Measurements from ENCODE around the gene CEP85. TPM values are rescaled to one million over a fixed set of nuclear protein-coding genes. Genes with fewer than 3 reads are reported as not detected.

Gene CEP85
- total RNA-seq, 1 donor from 2014 or later = 10.5 TPM

DNA sequence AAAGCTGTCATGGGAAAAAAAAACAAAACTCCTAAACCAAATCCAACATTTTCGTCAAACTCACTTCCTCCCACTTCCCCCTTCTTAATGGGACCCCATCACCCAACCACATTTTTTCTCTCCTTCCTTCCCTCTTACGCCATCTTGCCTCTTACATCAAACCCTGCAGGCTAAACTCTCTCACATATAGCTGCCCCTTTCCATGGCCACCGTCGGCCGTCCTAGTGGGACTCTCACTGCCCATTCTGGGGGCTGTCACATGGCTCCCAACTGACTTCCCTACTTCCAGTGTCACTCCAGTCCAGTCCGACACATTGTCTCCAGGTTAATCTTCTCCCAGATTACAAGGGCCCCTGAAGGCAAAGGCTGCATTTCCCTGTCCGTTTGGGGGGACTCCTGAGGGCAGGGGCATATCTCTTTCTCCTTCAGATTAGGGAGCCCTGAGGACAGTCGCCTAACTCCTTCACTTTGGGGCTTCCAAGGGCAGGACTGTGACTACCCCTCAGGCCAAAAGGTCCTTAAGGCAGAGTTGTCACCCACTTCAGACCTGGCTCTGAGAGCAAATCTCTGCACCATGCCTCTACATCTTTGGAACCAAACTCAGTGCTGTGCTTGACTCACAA lies 71.8 kb downstream of the CEP85 start:
- DNase-seq (ENCODE audit: low read depth) (no peak), FAIRE-seq (no peak)
- Mint-ChIP-seq H3K4me3 (ENCODE audit: unreplicated experiment) (peak overlapping the region; percentile 98), H3K27me3 (ENCODE audit: low read depth, unreplicated experiment) (no peaks in the 10 kb centered on the region), H3K9me3 (ENCODE audit: unreplicated experiment) (no peaks in the 10 kb centered on the region), H3K27ac (ENCODE audit: unreplicated experiment) (peak overlapping the region; percentile 95), H3K36me3 (ENCODE audit: low read depth, unreplicated experiment) (peaks cover 1% of the 10 kb centered on the region), H3K4me1 (ENCODE audit: low read depth, unreplicated experiment) (peaks cover 15% of the 10 kb centered on the region)
- no peak for TF ChIP-seq EZH2 (IDR thresholded peaks at IDR 0.05; ENCODE audit: insufficient read depth, low read length)
- TF ChIP-seq, protein P1, sequence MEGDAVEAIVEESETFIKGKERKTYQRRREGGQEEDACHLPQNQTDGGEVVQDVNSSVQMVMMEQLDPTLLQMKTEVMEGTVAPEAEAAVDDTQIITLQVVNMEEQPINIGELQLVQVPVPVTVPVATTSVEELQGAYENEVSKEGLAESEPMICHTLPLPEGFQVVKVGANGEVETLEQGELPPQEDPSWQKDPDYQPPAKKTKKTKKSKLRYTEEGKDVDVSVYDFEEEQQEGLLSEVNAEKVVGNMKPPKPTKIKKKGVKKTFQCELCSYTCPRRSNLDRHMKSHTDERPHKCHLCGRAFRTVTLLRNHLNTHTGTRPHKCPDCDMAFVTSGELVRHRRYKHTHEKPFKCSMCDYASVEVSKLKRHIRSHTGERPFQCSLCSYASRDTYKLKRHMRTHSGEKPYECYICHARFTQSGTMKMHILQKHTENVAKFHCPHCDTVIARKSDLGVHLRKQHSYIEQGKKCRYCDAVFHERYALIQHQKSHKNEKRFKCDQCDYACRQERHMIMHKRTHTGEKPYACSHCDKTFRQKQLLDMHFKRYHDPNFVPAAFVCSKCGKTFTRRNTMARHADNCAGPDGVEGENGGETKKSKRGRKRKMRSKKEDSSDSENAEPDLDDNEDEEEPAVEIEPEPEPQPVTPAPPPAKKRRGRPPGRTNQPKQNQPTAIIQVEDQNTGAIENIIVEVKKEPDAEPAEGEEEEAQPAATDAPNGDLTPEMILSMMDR (IDR thresholded peaks at IDR 0.05; ENCODE audit: insufficient read depth, low read depth, low read length) = no peak
- Histone ChIP-seq H3K9ac (ENCODE audit: low read length) (peak overlapping the region; percentile 90), H3K27me3 (ENCODE audit: insufficient read depth, low read length) (no peaks in the 10 kb centered on the region), H3K4me2 (ENCODE audit: low read length) (peak overlapping the region; percentile 95), H3K36me3 (ENCODE audit: insufficient read depth, low read length) (no peaks in the 10 kb centered on the region), H3K27ac (ENCODE audit: low read depth, low read length) (peak overlapping the region; percentile 73), H3K4me1 (ENCODE audit: insufficient read depth, low read length) (peaks cover 19% of the 10 kb centered on the region), H3K79me2 (ENCODE audit: insufficient read depth, low read length) (peaks cover 7% of the 10 kb centered on the region), H2AFZ (ENCODE audit: low read depth, low read length) (peak overlapping the region; percentile 98), H3K4me3 (ENCODE audit: insufficient read depth, low read depth, low read length) (peak overlapping the region; percentile 92), H4K20me1 (ENCODE audit: insufficient read depth, low read length) (no peaks in the 10 kb centered on the region), H3K9me3 (ENCODE audit: insufficient read depth, low read depth, low read length) (no peaks in the 10 kb centered on the region)

DNA sequence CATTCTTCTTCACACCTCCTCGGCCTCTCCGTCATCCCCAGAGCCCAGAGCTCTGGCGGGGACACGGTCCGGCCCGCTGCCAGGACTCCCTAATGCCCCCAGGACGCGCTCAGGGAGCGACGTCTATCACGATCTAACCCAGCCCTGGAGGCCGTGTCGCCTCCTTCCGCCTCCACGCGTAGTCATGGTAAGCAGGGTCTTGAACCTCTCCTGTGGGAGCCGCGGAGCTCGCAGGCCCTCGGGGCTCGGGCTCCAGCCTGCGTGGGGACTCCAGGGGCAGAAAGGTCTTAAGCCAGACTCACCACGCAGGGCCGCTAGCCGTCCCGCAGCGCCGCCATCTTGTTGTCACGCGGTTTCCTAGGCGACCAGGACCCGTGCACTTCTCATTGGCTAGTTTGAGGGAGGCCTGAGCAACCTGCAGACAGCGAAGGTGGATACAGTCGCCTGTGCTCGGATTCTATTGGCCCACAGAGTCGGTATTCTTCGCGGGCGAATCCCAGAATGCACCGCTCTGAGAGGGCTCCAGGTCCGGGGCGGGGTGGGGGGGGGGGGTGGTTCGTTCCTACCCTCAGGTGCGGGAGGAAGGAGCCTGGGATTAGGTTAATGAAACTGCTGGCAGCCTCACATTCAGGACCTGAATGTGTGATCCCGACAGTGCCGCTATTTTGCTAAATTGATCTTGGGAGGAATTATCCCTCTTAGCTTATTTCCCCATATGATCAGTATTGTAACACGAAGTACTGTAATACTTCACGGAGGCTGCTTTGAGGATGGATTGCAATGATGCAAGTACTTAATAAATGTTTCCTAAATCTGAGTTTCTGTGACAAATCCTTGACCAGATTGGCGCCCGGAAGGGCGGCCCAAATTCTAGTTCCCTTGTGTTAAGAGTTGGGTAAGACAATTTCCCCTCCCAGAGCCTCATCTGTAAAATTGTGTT lies 72.6 kb downstream of the CEP85 start, which contains the start of gene UBXN11:
Gene UBXN11, minus strand, starts transcription at position 347 of the 940 bp plus-strand sequence. CDS start 3,753 bp downstream, outside the sequence.
- Histone ChIP-seq H3K9ac (ENCODE audit: low read length) (peak within 1 kb of the TSS; percentile 90), H3K27ac (ENCODE audit: low read depth, low read length) (peak within 1 kb of the TSS; percentile 73), H3K4me1 (ENCODE audit: insufficient read depth, low read length) (peaks cover 19% of the 10 kb centered on the region), H3K4me2 (ENCODE audit: low read length) (peak within 1 kb of the TSS; percentile 95), H3K4me3 (ENCODE audit: insufficient read depth, low read depth, low read length) (peak within 1 kb of the TSS; percentile 92), H3K79me2 (ENCODE audit: insufficient read depth, low read length) (peaks cover 7% of the 10 kb centered on the region), H4K20me1 (ENCODE audit: insufficient read depth, low read length) (no peaks in the 10 kb centered on the region), H2AFZ (ENCODE audit: low read depth, low read length) (peak within 1 kb of the TSS; percentile 98), H3K27me3 (ENCODE audit: insufficient read depth, low read length) (no peaks in the 10 kb centered on the region), H3K36me3 (ENCODE audit: insufficient read depth, low read length) (no peaks in the 10 kb centered on the region), H3K9me3 (ENCODE audit: insufficient read depth, low read depth, low read length) (no peaks in the 10 kb centered on the region)
- Mint-ChIP-seq H3K9me3 (ENCODE audit: unreplicated experiment) (no peaks in the 10 kb centered on the region), H3K36me3 (ENCODE audit: low read depth, unreplicated experiment) (no peaks in the 10 kb centered on the region), H3K27me3 (ENCODE audit: low read depth, unreplicated experiment) (peaks cover under 1% of the 10 kb centered on the region), H3K4me3 (ENCODE audit: unreplicated experiment) (peak within 1 kb of the TSS; percentile 98), H3K27ac (ENCODE audit: unreplicated experiment) (peak within 1 kb of the TSS; percentile 95), H3K4me1 (ENCODE audit: low read depth, unreplicated experiment) (peaks cover 15% of the 10 kb centered on the region)
- TF ChIP-seq EZH2 (IDR thresholded peaks at IDR 0.05; ENCODE audit: insufficient read depth, low read length) = no peak
- TF ChIP-seq, protein P1 (IDR thresholded peaks at IDR 0.05; ENCODE audit: insufficient read depth, low read depth, low read length) = no peak
- FAIRE-seq (no peak), DNase-seq (ENCODE audit: low read depth) (peak; percentile 93)
